Colon (tissue), 2 donors: ENCODE results near the gene SMAD6.

Experiments used
- FAIRE-seq: peaks from 2 replicates; lab custom pipeline; 2012; peaks lifted over from hg19 to GRCh38; lab: Jason Lieb, UNC
- donor health status: control.
- donor health status: control.

The SMAD6 gene

GRCh38 chr15:66704019-66704802 is 2.2 kb downstream of the SMAD6 start:
- FAIRE-seq, result no peak

DNA sequence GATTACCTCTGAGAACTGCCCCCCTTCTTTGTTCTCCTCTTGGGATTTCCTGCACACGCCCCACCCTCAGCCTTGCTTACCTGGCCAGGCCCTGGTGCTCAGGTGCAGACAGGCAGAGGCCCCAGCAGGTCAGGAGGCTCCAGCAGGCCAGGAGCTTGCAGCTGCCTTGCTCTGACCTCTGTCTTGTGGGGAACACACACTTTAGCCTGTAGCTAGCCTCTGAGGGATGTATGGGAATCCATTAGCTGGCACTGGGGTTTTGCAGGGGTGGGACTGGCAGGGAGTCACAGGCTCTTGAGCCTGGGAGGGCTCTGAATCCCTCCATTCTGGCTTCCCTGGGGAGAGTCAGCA is 2.7 kb downstream of the SMAD6 start:
- FAIRE-seq, result no peak

DNA sequence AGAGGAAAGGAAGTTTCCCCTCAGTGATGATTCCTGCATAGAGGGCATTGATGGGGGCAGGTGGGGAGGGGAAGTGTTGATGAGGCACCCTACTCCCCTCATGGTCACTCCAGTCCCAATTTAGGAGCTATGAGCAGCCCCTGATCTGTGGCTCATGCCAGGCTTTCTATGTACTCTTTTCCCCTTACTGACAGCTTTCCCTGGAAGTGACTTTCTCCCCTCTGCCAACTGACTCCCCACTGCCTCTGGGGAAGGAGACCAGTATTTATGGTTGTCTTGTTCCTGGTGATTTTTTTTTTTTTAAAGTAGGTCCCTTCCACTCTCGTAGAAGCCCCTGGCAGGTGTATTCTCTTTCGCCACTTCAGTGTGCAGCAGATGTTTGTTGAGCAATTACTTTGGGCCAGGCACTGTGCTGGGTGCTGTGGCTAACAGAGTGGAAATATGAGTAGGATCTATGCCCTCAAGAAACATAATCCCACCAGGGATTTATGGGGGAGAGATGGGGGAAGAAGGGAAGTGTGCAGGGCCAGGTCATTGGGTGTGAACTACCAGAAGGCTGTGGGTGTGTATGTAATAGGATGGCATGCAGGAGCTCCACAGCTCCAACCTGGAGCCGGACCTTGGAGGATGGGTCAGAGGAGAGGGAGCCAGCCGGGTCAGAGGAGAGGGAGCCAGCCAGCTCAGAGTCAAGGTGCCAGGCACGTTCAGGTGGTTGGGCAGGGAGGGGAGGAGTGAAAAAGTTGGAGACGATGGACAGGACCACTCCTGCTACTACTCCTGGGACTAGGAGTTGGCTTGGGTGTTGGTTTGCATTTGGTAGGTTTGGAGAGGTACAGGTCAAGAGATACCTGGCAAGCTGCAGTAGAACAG is 3.5 kb downstream of the SMAD6 start:
- no peak for FAIRE-seq

- no peak for FAIRE-seq
Measured at GRCh38 chr15:66706225-66706732, 4.2 kb downstream of the SMAD6 start.

GRCh38 chr15:66706840-66707239 is 4.8 kb downstream of the SMAD6 start:
- FAIRE-seq, result no peak

DNA sequence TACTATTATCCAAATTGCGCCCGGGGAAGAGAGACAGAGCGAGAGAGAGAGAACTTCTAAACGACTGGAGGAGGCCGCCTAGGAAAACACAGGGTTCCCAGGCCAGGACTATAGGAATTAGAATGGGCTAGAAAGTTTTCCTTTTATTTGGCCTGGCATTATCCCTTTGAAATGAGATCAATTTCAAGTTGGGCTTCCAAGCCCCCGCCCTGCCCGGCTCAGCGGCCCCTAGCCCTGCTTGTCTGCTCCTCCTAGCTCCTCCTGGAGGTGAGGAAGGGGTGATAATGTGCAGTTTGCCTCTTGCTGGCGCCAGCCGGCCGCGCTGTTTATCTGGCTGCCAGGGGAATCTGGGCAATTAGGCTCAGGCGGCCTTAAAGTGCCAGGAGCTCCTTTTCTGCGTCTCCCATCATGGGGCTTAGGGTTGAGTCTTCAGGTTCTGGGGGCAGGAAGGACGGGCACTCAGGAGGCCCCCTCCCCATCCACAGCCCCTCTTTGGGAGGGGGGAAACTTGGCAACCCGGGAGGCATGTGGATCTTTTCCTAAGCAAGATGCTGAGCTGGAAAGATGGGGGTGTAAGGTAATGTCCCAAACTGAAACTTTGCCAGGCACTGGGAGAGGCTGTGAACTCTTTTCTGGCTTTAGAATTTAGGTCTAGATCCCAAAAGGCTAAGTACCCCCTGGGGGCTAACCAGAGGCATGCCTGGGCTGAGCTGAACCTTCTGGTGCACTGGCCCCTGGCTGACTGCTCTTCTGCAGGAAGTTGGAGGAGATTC is 5.5 kb downstream of the SMAD6 start:
- FAIRE-seq, result no peak

DNA sequence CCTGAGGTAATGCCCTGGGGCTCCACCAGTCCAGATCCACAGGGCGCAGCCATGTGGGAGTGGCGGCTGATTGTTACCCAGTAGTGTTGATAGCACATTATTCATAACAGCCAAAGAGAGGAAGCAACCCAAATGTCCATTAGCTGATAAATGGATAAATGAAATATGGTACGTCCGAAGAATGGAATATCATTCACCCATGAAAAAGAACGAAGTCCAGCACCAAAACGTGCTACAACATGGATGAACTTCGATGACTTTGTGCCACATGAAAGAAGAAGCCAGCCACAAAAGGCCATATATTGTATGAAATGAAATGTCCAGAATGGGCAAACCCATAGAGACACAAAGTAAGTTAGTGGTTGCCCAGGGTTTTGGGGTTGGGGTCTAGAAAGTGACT is 6.4 kb downstream of the SMAD6 start:
- FAIRE-seq, result no peak

DNA sequence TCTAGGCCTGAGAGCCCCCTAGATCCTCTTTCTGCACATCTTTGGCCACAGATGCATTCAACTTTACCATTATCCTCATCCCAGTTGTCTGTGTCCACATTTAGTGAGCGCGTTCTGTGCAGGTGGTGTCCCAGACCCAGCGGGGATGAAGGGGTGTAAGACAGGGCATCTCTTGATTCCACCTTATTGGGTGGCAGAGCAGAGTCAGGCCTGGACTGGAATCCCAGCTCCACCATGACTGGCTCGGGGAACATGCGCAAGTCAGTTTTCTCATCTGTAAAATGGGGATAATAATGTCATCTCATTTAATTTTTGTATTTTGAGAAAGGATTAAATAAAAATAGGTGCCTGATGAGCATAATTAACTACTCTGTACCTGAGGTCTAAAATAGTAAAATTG is 7.8 kb downstream of the SMAD6 start:
- no peak for FAIRE-seq

- FAIRE-seq, result no peak
Measured at GRCh38 chr15:66711260-66711659, 9.2 kb downstream of the SMAD6 start.

DNA sequence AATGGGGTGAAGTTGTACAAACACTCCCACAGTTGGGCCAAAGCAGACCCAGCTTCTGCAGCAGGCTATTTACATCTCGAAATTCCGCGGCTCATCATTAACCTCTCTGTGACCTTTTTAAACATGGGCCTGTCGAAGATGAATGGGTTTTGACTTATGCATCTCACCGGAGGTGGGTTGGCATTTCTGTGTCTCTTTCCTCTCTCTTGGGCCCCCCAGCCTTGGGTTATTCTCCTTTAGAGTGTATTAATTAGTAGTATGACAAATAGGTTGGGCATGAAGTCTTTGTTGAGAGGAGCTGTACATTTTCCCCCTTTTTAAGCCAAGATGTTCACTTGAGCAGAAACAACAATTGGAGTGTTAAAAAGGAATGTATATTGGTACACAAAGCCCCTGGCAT is 9.8 kb downstream of the SMAD6 start:
- FAIRE-seq, result no peak

GRCh38 chr15:66713843-66714508 is 11.9 kb downstream of the SMAD6 start:
- FAIRE-seq, result no peak

DNA sequence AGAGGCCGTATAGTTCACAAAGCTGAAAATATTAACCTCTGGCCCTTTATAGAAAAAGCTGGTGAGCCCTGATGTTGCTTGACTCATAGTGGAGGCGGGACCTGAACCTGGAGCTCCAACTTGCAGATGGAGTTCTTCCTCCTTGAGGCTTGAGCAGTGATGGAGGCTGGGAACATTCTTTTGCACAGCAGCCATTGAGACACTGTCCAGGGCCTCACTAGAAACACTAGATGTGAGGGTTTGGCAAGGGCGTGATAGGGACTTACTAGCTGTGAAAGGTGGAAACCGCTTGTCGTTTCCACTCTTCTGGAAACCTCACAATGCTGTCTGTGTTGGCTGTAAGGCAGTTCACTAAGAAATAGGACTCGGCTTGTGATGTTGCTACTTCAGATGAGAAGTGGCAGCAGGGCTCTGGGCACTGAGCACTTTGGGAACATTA is 12.5 kb downstream of the SMAD6 start:
- no peak for FAIRE-seq

GRCh38 chr15:66715181-66715624 is 13.2 kb downstream of the SMAD6 start:
- no peak for FAIRE-seq

- FAIRE-seq, result no peak
Measured at GRCh38 chr15:66715720-66716655, 14.0 kb downstream of the SMAD6 start.

DNA sequence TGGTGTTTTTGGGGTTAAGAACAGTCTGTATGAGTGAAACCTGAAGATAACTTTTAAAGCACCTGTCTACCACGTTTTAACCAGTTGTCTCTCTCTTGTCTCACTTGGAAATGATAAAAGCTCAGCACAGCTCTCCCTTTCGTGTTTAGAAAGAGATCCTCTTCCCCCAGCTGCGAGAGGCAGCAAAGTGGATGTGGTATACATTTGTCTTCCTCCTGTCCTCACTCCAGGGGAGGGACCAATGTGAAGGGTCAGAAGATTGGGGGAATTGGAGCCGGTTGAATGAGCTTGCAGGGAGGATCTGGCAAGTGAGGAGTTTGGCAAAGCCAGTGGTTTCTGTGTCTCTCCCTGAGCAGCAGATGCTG is 14.6 kb downstream of the SMAD6 start:
- no peak for FAIRE-seq

- FAIRE-seq, result no peak
Measured at GRCh38 chr15:66718220-66718988, 16.4 kb downstream of the SMAD6 start.

GRCh38 chr15:66719471-66719870 is 17.4 kb downstream of the SMAD6 start:
- no peak for FAIRE-seq

DNA sequence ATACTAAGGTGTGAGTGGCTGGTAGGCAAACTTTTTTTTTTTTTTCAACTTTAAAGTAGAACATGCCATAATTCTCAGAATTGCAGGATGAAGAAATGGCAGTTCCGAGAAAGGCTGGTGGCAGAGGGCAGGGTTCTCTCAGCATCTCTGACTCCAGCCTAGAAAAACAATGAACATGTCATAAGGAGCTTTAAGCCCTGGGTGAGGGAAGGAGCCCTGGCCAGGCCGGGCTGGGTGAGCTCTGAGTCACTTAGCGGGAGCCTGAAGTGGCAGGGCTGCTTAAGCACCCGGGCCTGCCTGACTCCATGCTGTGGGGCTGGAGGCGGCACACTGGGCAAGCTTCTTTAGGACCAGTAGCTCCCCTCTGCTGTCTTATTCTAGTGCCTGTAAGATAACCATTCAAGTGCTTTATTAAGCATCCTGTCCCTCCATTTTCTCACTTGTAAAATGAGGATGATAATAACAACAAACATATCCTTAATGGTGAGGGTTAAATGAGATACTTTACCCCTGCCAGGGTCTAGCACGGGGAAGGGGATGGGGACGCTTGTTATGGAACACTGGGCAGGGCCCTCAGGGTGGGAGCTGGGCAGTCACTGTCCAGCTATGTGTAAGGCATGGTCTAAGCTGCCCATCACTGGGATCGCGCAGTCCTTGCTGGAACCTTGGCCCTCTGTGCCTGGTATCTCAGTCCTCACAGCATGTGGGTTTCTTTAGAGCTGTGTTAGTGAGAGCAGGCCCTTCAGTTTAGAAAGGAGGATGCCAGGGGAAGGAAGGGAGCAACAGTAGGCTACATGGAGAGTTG is 18.4 kb downstream of the SMAD6 start:
- no peak for FAIRE-seq

- FAIRE-seq, result no peak
Measured at GRCh38 chr15:66721020-66721419, 19.0 kb downstream of the SMAD6 start.
